HG03521 (cell line): ENCODE measurements around the gene GIMAP2.
"Not testable (repeated sequence)": the region's sequence is repeated elsewhere in the genome, so short reads cannot be mapped to it uniquely, and the experiment has no call there.

Experiments used
- ATAC-seq: cut with Tn5 transposase; IDR thresholded peaks from one replicate; pipeline ENCODE4 v1.9.1; 2021; ENCODE audit warnings: mild to moderate bottlenecking, moderate library complexity; ENCODE audit not compliant: unreplicated experiment

The GIMAP2 gene

GRCh38 chr7:150676276-150676675 is 9.2 kb upstream of the GIMAP2 start:
- ATAC-seq, result not testable (repeated sequence)

- ATAC-seq, result not testable (repeated sequence)
Observed at GRCh38 chr7:150676854-150677253, 8.7 kb upstream of the GIMAP2 start.

GRCh38 chr7:150678601-150679000 is 6.9 kb upstream of the GIMAP2 start:
- ATAC-seq, result not testable (repeated sequence)

GRCh38 chr7:150680364-150680763 is 5.1 kb upstream of the GIMAP2 start:
- not testable (repeated sequence) for ATAC-seq

GRCh38 chr7:150686030-150686631 is 625 bp downstream of the GIMAP2 start:
- ATAC-seq, result peak; percentile 27

GRCh38 chr7:150688630-150689029 is 3.1 kb downstream of the GIMAP2 start:
- ATAC-seq, result no peak

GRCh38 chr7:150695654-150696053 is 10.1 kb downstream of the GIMAP2 start:
- no peak for ATAC-seq

GRCh38 chr7:150703209-150703608 is 17.7 kb downstream of the GIMAP2 start:
- no peak for ATAC-seq

- ATAC-seq, result no peak
Observed at GRCh38 chr7:150715293-150715692, 29.8 kb downstream of the GIMAP2 start.

- ATAC-seq, result no peak
Observed at GRCh38 chr7:150715738-150716137, 30.2 kb downstream of the GIMAP2 start.

GRCh38 chr7:150716368-150716767 is 30.9 kb downstream of the GIMAP2 start, which contains the start of gene GIMAP1:
Gene GIMAP1 (plus strand): TSS chr7:150716613. CDS start chr7:150719048, 2,435 bp downstream.
- ATAC-seq, result no peak

GRCh38 chr7:150716939-150717338 is 31.4 kb downstream of the GIMAP2 start:
- no peak for ATAC-seq

GRCh38 chr7:150717814-150718420 is 32.4 kb downstream of the GIMAP2 start:
- no peak for ATAC-seq

GRCh38 chr7:150719436-150719835 is 33.9 kb downstream of the GIMAP2 start:
- no peak for ATAC-seq

GRCh38 chr7:150719960-150720891 is 34.7 kb downstream of the GIMAP2 start:
- ATAC-seq, result no peak

GRCh38 chr7:150721970-150722373 is 36.5 kb downstream of the GIMAP2 start:
- no peak for ATAC-seq

GRCh38 chr7:150722431-150722931 is 37.0 kb downstream of the GIMAP2 start:
- ATAC-seq, result no peak

GRCh38 chr7:150723467-150723866 is 38.0 kb downstream of the GIMAP2 start:
- no peak for ATAC-seq

GRCh38 chr7:150727381-150727780 is 41.9 kb downstream of the GIMAP2 start:
- no peak for ATAC-seq

- ATAC-seq, result no peak
Observed at GRCh38 chr7:150728011-150728410, 42.5 kb downstream of the GIMAP2 start.

GRCh38 chr7:150728609-150729008 is 43.1 kb downstream of the GIMAP2 start:
- no peak for ATAC-seq
